DND-41 (cell line): ENCODE measurements around the gene POC1A.

Experiments
- EZH2 ChIP-seq: IDR thresholded peaks from 3 replicates; pipeline ENCODE4 v1.6.1; 2012; ENCODE audit warnings: borderline replicate concordance, low read depth, mild to moderate bottlenecking, moderate library complexity, low read length, inconsistent platforms; ENCODE audit not compliant: severe bottlenecking
- TF ChIP-seq, protein P1 (sequence below): IDR thresholded peaks from 2 replicates; pipeline ENCODE4 v1.5.1; 2012; ENCODE audit warnings: borderline replicate concordance, low read length, moderate library complexity, mild to moderate bottlenecking; ENCODE audit not compliant: poor library complexity, severe bottlenecking; ENCODE audit errors: extremely low read depth

DNA sequence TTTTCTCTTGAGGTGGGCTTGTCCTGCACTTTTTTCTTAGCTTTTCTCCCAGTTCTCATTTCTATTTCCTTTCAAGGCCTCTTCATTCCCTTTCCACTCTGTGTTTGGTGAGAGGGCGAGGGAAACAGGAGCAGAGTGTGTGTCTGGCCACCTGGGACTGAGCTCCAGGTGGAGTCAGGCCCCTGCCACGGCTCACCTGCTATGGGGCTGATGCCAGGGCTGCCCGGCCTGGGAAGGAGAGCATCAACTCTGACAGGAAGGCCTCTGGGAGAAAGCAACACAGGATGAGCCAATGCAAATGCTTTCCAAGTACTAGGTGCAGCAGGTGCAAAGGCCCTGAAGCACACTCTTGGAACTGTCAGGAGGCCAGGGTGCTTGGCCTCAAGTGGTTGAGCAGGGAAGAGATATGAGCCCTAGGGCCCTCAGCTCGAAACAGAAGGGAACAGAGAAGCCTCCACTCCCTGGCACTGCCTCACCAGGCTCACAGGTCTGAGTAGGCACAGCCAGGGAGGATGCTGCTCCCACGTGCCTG, 70.6 kb downstream of the POC1A start:
- TF ChIP-seq, protein P1, sequence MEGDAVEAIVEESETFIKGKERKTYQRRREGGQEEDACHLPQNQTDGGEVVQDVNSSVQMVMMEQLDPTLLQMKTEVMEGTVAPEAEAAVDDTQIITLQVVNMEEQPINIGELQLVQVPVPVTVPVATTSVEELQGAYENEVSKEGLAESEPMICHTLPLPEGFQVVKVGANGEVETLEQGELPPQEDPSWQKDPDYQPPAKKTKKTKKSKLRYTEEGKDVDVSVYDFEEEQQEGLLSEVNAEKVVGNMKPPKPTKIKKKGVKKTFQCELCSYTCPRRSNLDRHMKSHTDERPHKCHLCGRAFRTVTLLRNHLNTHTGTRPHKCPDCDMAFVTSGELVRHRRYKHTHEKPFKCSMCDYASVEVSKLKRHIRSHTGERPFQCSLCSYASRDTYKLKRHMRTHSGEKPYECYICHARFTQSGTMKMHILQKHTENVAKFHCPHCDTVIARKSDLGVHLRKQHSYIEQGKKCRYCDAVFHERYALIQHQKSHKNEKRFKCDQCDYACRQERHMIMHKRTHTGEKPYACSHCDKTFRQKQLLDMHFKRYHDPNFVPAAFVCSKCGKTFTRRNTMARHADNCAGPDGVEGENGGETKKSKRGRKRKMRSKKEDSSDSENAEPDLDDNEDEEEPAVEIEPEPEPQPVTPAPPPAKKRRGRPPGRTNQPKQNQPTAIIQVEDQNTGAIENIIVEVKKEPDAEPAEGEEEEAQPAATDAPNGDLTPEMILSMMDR, result no peak
- no peak for TF ChIP-seq EZH2
